Fibroblast of lung (primary cell): ENCODE measurements around the gene CDX1. TPM values are rescaled to one million over a fixed set of nuclear protein-coding genes. Genes with fewer than 3 reads are reported as not detected.

ENCODE experiments used
- DNase-seq, 2 donors: peaks; one replicate each; pipeline versions ENCODE4 v3.0.0 to v3.0.0-alpha.2; 2010; ENCODE audit warnings: low read depth in 2 of 2
- H2AFZ ChIP-seq: 2 replicates; pipeline ENCODE4 v1.5.1; 2012; ENCODE audit warnings: low read length, control low read depth, inconsistent platforms
- H3K27ac ChIP-seq: 2 replicates; pipeline ENCODE4 v1.5.1; 2011; ENCODE audit warnings: low read length, control low read depth; ENCODE audit not compliant: insufficient read depth
- H3K27me3 ChIP-seq: 2 replicates; pipeline ENCODE4 v1.5.1; 2011; ENCODE audit warnings: mild to moderate bottlenecking, low read length; ENCODE audit not compliant: control insufficient read depth, insufficient read depth
- H3K36me3 ChIP-seq: 2 replicates; pipeline ENCODE4 v1.5.1; 2011; ENCODE audit warnings: low read length; ENCODE audit not compliant: control insufficient read depth, insufficient read depth
- H3K4me1 ChIP-seq: 2 replicates; pipeline ENCODE4 v1.5.1; 2011; ENCODE audit warnings: low read length; ENCODE audit not compliant: control insufficient read depth, insufficient read depth; ENCODE audit errors: extremely low read depth
- H3K4me2 ChIP-seq: 2 replicates; pipeline ENCODE4 v1.5.1; 2011; ENCODE audit warnings: low read length, control low read depth; ENCODE audit not compliant: insufficient read depth; ENCODE audit errors: extremely low read depth
- H3K4me3 ChIP-seq, 4 experiments: fragments of 200-600 bp in 1 of 4; sonication (generic) in 1 of 4; replicated peaks in 1 of 4; 2 replicates each; pipeline ENCODE4 v1.5.1; 2011 to 2016; ENCODE audit warnings: low read length in 4 of 4, low read depth in 3 of 4, mild to moderate bottlenecking in 3 of 4, control low read depth in 2 of 4, inconsistent platforms in 1 of 4, mixed read lengths in 1 of 4; ENCODE audit not compliant: insufficient read depth in 1 of 4; ENCODE audit errors: control extremely low read depth in 1 of 4
- H3K79me2 ChIP-seq: 2 replicates; pipeline ENCODE4 v1.5.1; 2012; ENCODE audit warnings: mild to moderate bottlenecking, low read length, inconsistent platforms; ENCODE audit not compliant: control insufficient read depth, insufficient read depth
- H3K9ac ChIP-seq: 2 replicates; pipeline ENCODE4 v1.5.1; 2011; ENCODE audit warnings: mild to moderate bottlenecking, low read length, control low read depth; ENCODE audit not compliant: insufficient read depth
- H3K9me3 ChIP-seq: 2 replicates; pipeline ENCODE4 v1.5.1; 2012; ENCODE audit warnings: low read depth, low read length; ENCODE audit not compliant: control insufficient read depth, insufficient read depth
- H4K20me1 ChIP-seq: 2 replicates; pipeline ENCODE4 v1.5.1; 2011; ENCODE audit warnings: low read length; ENCODE audit not compliant: control insufficient read depth, insufficient read depth; ENCODE audit errors: extremely low read depth
- EZH2 ChIP-seq: IDR thresholded peaks from 2 replicates; pipeline ENCODE4 v1.5.1; 2012; ENCODE audit warnings: low read length, control low read depth, mild to moderate bottlenecking; ENCODE audit errors: missing control alignments
- polyA plus RNA-seq, 2 donors: library from polyadenylated mRNA; depleted of rRNA in 1 of 2; stranded (reverse) in 1 of 2; unstranded in 1 of 2; fragments of >200 nt; gene quantifications; 2 replicates each; pipeline ENCODE4 v1.2.1, GENCODE V29; 2011 to 2012; ENCODE audit warnings: missing spikeins in 1 of 2
- total RNA-seq: library from RNA; depleted of rRNA; stranded (reverse); fragments of >200 nt; gene quantifications from 2 replicates; pipeline ENCODE4 v1.2.1, GENCODE V29; 2014
- TF ChIP-seq, protein P1 (sequence below), 2 donors: IDR thresholded peaks in 1 of 2; conservative IDR thresholded peaks in 1 of 2; 1 replicate in 1 of 2; 2 replicates in 1 of 2; pipeline ENCODE4 v1.5.1; 2011 to 2012; ENCODE audit warnings: low read length in 2 of 2, control low read depth in 1 of 2, inconsistent platforms in 1 of 2, low read depth in 1 of 2, mild to moderate bottlenecking in 1 of 2

Gene CDX1
- total and polyA plus RNA-seq, 2 donors (not counting 1 experiment from before 2014, with no cell fraction given), result 0.33 to 1.8 TPM

DNA sequence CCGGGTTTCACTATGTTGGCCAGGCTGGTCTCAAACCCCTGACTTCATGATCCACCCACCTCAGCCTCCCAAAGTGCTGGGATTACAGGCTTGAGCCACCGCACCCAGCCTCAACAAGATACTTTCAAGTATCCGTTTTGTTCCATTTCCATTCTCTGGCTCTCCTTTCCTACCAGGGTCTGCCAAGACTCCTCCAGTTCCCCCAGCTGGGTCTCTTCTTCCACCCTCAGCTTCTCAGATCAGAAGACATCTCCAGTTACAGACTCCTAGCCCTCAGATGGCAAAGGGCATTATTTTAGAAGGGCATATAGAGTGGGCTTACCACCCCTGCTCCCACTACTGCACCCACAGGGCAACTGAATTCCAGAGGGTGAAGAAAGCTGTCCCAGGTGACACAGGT, 9.4 kb upstream of the CDX1 start:
- Histone ChIP-seq H3K4me2 (no peak overlapping the region), H3K79me2 (peaks cover 34% of the 10 kb centered on the region), H3K9ac (no peak overlapping the region), H3K27ac (peak overlapping the region; percentile 78), H3K36me3 (peaks cover 4% of the 10 kb centered on the region), H3K4me1 (peaks cover 41% of the 10 kb centered on the region), H3K4me3 (no peak overlapping the region), H3K9me3 (no peaks in the 10 kb centered on the region), H3K27me3 (no peaks in the 10 kb centered on the region), H4K20me1 (no peaks in the 10 kb centered on the region), H2AFZ (no peak overlapping the region)
- no peak for DNase-seq
- no peak for TF ChIP-seq EZH2
- TF ChIP-seq, protein P1, sequence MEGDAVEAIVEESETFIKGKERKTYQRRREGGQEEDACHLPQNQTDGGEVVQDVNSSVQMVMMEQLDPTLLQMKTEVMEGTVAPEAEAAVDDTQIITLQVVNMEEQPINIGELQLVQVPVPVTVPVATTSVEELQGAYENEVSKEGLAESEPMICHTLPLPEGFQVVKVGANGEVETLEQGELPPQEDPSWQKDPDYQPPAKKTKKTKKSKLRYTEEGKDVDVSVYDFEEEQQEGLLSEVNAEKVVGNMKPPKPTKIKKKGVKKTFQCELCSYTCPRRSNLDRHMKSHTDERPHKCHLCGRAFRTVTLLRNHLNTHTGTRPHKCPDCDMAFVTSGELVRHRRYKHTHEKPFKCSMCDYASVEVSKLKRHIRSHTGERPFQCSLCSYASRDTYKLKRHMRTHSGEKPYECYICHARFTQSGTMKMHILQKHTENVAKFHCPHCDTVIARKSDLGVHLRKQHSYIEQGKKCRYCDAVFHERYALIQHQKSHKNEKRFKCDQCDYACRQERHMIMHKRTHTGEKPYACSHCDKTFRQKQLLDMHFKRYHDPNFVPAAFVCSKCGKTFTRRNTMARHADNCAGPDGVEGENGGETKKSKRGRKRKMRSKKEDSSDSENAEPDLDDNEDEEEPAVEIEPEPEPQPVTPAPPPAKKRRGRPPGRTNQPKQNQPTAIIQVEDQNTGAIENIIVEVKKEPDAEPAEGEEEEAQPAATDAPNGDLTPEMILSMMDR (conservative IDR thresholded peaks at IDR 0.05 in 1 of 2, IDR thresholded peaks at IDR 0.05 in 1 of 2; ENCODE audit: low read depth in 1 of 2, low read length in 2 of 2), result no peak

DNA sequence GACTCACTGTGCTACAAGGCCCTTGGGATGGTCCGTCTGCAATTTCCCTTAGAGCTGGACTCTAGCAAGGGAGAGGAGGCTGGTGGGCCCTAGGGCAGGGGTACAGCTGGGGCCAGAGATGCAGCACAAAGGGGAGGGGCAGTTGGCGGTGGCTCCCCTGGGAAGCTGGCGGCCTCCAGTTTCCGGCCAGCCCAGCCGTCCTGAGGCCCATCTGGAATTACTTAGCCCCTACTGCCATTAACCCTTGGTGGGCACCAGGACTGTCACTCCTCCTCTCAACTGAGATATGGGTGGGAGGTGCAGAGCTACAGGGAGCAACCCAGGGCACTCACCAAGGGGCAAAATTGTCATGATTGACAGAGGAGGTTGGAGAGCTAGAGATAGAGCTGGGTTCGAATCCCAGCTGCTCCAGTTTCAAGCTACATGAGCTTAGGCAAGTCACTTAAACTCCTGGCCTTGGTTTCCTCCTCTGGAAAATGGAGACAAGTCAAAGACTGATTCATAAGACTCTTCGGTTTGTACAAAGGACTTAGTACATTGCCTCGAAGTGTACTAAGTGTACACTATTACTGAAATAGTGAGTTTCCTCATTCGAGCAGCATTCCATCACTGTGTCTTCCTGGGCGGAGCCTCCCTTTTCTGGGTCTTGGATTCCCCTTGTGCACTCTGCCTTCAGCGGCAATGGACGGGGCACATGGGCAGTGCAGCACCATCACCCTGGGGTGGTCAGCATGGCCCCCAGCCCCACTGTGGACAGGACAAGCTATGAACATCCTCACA, 8.2 kb upstream of the CDX1 start:
- Histone ChIP-seq H4K20me1 (no peaks in the 10 kb centered on the region), H3K9me3 (no peaks in the 10 kb centered on the region), H3K79me2 (peaks cover 22% of the 10 kb centered on the region), H3K27me3 (no peaks in the 10 kb centered on the region), H2AFZ (no peak overlapping the region), H3K9ac (peak overlapping the region; percentile 48), H3K4me2 (no peak overlapping the region), H3K36me3 (no peaks in the 10 kb centered on the region), H3K4me1 (peaks cover 37% of the 10 kb centered on the region), H3K4me3 (no peak overlapping the region), H3K27ac (peak overlapping the region; percentile 78)
- no peak for TF ChIP-seq EZH2
- TF ChIP-seq, protein P1 (conservative IDR thresholded peaks at IDR 0.05 in 1 of 2, IDR thresholded peaks at IDR 0.05 in 1 of 2; ENCODE audit: low read depth in 1 of 2, low read length in 2 of 2), result no peak
- peak in 1 of 2 donors; percentile 36 for DNase-seq

DNA sequence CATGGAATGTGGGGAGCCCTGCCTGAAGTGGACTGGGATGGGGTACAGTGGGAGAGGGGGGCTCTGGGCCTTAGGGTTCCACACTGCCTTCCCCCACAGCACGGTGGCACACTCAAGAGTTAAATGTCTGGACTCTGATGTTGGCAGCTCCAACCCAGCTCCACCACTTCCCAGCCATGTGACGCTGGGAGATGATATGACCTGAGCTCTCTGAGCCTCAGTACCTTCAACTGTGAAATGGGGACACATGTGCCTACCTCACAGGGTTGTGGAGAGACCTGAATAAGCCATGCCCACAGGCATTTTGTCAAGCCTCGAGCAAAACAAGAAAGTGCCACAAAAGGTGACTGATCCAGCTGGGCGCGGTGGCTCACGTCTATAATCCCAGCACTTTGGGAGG, 7.5 kb upstream of the CDX1 start:
- Histone ChIP-seq H3K79me2 (peaks cover 16% of the 10 kb centered on the region), H3K4me2 (no peak overlapping the region), H3K4me3 (no peak overlapping the region), H3K9me3 (no peaks in the 10 kb centered on the region), H3K4me1 (peaks cover 41% of the 10 kb centered on the region), H3K36me3 (no peaks in the 10 kb centered on the region), H4K20me1 (no peaks in the 10 kb centered on the region), H3K27me3 (no peaks in the 10 kb centered on the region), H2AFZ (no peak overlapping the region), H3K27ac (peak overlapping the region; percentile 78), H3K9ac (peak overlapping the region; percentile 48)
- TF ChIP-seq, protein P1 (conservative IDR thresholded peaks at IDR 0.05 in 1 of 2, IDR thresholded peaks at IDR 0.05 in 1 of 2; ENCODE audit: low read depth in 1 of 2, low read length in 2 of 2), result no peak
- TF ChIP-seq EZH2, result no peak
- no peak for DNase-seq
